ENCODE results near the gene MARCKSL1.

Gene MARCKSL1

GRCh38 chr1:32352831-32353383 lies 16.9 kb upstream of the MARCKSL1 start:
- no peak for DNase-seq

- DNase-seq, result no peak
Measured at GRCh38 chr1:32352239-32352745, 16.3 kb upstream of the MARCKSL1 start.

DNA sequence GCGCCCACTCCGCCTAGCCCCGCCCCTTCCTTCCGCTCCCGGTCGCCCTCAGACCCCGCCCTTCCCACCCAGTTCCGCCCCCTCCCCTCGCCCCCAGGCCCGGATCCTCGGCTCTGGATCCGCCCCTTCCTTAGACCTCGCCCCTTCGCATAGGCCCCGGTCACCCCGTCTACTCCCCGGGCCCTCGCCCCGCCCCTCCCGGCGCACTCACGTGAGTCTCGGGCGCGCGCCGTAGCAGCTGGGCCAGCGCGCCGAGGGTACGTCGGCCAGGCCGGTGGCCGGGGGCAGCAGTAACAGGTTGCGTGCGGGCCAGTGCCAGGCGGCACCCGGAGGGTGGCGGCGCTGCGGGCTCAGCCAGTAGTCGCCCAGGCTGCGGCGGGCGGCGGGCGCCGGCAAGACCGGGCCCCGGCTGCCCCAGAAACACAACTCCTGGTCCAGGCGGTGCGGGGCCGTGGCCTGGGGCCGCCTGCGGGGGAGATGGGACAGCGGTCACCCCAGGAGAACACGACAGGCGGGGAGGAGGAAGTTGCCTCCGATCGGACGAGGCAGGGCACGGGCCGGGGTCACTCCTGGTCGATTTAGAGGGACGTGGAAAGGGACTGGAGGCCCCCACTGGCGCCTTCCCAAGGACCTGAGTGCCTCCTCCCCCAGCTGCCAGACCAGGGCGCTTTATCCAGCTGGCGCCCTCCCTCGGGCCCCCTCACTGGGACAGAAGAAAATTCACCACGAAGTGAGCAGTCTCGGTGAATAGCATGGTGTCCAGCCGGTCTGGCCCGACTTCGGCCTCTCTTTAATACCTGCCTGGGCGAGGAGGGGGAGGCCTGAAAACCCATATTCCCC lies 15.6 kb upstream of the MARCKSL1 start:
- DNase-seq, result peak; percentile 88

GRCh38 chr1:32350785-32351398 lies 14.9 kb upstream of the MARCKSL1 start:
- DNase-seq, result peak; percentile 51

- DNase-seq, result no peak
Measured at GRCh38 chr1:32349211-32349708, 13.2 kb upstream of the MARCKSL1 start.

- no peak for DNase-seq
Measured at GRCh38 chr1:32346532-32347157, 10.6 kb upstream of the MARCKSL1 start.

DNA sequence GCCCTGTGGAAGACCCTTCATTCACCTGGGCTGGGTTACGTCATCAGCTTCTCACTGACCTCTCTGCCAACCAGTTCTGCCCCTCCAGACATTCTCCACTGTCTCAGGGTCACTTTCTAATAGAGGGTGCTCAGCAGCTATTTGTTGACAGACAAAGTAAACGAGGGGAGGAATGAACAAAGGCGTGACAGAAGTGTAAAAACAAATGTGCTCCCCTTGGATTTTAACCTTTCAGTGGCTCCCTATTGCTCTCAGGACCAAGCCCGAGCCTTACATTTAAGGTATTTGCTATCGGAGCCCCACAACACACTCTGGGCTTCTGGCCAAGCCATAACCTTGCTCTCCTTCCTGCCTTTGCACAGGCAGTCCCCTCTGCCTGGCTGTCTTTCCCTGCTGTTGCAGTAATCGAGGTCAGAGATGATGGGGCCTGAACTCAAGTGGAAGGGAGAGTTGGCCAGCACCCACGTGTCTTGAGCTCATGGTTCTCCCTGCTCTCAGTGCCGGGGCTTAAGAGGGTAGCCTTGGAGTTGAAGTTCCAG lies 9.3 kb upstream of the MARCKSL1 start:
- DNase-seq, result no peak

- no peak for DNase-seq
Measured at GRCh38 chr1:32342704-32343103, 6.7 kb upstream of the MARCKSL1 start.

- no peak for DNase-seq
Measured at GRCh38 chr1:32341971-32342370, 5.9 kb upstream of the MARCKSL1 start.

DNA sequence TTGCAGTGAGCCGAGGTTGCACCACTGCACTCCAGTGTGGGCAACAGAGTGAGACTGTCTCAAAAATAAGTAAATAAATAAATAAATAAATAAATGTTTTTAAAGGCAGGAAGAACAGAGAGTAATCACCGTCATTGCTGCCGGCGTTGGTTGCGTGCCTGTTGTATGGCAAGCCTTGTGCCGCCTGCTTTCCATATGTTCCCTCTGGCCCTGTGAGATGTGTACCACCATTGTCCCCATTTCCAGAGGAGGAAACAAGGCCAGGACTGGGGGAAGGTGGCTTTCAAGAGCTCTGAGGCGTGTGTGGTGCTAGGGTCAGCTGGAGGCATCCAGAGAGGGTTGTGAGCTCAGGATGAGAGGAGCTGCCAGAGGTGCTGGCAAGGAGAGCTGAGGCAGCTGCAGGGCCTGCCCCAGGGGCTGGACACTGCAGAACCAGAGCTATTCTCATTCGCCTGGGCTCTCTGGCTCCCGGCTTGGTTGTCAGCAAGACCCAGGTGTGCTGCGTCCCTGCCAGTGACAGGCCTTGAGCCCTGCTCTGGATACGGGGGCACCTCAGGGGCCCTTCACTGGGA lies 5.2 kb upstream of the MARCKSL1 start:
- no peak for DNase-seq

DNA sequence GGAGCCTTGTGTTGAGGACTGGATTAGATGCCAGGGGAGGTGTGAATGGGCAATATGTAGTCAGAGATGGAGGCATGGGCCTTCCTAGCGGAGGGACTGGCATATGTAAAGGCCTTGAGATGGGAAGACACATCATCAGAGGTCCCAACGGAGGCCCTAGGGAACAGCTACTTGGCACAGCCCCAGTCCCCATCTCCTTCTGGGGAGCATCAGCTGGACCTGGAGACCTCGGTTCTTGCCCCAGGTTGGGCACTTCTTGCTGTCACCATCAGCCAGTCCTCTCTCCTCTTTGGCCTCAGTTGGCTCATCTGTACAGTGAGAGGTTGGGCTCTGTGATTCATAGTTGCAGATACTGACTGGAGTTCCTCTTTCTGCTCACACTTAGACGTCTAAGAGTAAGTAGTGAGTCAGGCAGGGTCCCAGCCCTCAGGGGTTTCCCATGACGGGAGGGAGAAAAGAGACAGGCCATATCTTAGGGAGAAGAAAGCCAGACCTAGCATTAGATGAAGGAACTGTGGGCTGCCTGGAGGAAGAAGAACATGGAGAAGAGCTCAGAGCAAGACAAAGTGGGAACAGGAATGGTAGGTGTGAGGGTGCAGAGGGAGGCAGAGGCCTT lies 3.4 kb upstream of the MARCKSL1 start:
- no peak for DNase-seq

GRCh38 chr1:32338637-32339145 lies 2.7 kb upstream of the MARCKSL1 start:
- DNase-seq, result no peak

GRCh38 chr1:32337855-32338636 lies 2.0 kb upstream of the MARCKSL1 start:
- DNase-seq, result no peak

- DNase-seq, result no peak
Measured at GRCh38 chr1:32336963-32337675, 1.1 kb upstream of the MARCKSL1 start.

DNA sequence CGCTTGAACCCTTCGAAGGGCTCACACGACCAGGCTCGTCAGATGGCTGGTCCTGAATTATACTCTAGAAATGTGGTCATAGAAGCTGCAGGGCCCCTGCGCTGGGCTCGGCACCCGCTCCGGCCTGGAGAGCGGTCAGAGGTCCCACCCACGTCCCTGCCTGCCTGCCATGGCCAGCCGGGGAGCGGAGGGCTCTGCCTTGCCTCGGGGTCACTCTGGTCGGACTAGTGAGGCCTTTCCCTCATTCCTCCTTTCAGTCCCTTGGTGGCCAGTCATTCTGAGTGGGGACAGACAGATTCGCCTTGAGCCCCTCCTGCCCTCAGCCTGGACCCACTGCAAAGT lies 529 bp upstream of the MARCKSL1 start:
- no peak for DNase-seq

- no peak for DNase-seq
Measured at GRCh38 chr1:32335535-32335789, 571 bp downstream of the MARCKSL1 start.

GRCh38 chr1:32334864-32335534 lies 1.0 kb downstream of the MARCKSL1 start:
- DNase-seq, result no peak

DNA sequence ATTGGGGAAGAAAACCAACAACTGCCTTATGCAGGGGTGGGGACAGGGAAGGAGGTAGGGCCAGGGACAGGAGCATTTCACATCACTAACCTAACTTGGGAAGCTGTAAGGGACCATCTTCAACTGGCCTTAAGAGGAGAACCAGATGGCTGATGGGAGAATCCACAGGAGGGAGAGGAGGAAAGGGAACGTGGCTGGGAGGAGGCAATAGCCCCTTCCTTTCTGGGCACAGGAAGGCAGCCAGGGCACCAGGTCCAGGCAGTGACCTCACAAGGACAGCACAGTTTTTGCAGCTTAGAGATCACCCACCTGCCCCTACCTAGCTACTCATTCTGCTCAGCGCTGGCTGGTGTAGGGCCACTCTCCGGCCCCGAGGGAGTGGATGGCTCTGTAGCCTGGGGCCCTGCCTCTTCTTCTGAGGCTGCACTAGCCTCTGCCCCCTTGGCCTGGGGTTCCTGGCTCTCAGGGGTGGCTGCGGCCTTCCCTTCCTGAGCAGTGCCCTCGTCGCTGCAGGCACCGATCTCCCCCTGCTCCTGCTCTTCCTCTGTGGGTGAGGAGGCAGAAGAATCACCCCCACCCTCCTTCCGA lies 1.7 kb downstream of the MARCKSL1 start:
- no peak for DNase-seq

GRCh38 chr1:32333251-32333963 lies 2.6 kb downstream of the MARCKSL1 start:
- DNase-seq, result no peak

All from NCI-H446 treated with DMSO at 0.1 percent for 48 hours (cell line).